ENCODE results near the gene STPG3.

Gene STPG3

DNA sequence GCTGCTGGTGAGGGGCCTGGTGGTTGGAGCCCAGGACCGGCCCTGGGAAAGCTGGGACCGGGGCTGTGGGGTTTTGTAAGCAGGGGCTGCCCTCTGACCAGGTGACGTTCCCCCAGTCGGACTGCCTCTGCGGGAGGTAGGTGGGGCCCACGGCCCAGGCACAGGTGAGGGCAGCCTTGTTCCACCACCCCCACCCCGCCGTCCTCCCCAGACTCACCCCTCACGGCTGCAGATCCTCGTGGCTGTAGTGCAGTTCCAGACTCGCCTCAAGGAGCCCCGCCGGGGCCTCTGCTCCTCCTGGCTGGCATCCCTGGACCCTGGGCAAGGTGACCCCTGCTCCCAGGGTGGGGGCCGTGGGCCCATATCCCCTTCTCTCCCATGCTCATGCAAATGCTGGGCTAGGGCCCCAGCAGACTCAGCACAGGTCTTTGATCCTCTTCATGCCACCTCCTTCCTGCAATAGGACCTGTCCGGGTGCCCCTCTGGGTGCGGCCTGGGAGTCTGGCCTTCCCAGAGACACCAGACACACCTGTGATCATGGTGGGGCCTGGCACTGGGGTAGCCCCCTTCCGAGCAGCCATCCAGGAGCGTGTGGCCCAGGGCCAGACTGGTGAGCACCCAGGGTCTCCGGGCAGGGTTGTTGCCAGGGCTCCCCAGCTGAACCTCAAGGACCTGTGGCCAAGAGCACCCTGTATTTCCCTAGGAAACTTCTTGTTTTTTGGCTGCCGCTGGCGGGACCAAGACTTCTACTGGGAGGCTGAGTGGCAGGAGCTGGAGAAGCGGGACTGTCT is 35.7 kb upstream of the STPG3 start:
- Histone ChIP-seq H3K27me3 (replicated peaks; ENCODE audit: insufficient read depth, low read length) (no peaks in the 10 kb centered on the region), H2AFZ (ENCODE audit: low read length) (no peak overlapping the region), H3K79me2 (ENCODE audit: low read length) (no peaks in the 10 kb centered on the region), H3K9me3 (replicated peaks; ENCODE audit: insufficient read depth, low read length) (no peaks in the 10 kb centered on the region), H3K4me1 (ENCODE audit: low read length) (no peaks in the 10 kb centered on the region), H3K9me2 (replicated peaks; ENCODE audit: insufficient read depth, low read length) (no peaks in the 10 kb centered on the region), H3F3A (ENCODE audit: insufficient read depth, low read length) (no peaks in the 10 kb centered on the region), H3K27ac (ENCODE audit: low read length) (no peak overlapping the region), H3K4me2 (ENCODE audit: low read depth, low read length) (no peak overlapping the region), H3K9ac (ENCODE audit: low read length) (no peak overlapping the region), H3K4me3 (ENCODE audit: low read length) (no peak overlapping the region), H3K36me3 (replicated peaks; ENCODE audit: insufficient read depth, low read length) (no peaks in the 10 kb centered on the region), H4K20me1 (ENCODE audit: insufficient read depth, low read length) (no peaks in the 10 kb centered on the region)
- no peak for DNase-seq
- TF ChIP-seq EZH2phosphoT487 (IDR thresholded peaks at IDR 0.05; ENCODE audit: low read length) (no peak), EZH2 (optimal IDR thresholded peaks at IDR 0.05; ENCODE audit: low read depth, low read length) (no peak)
- TF ChIP-seq, protein P1, sequence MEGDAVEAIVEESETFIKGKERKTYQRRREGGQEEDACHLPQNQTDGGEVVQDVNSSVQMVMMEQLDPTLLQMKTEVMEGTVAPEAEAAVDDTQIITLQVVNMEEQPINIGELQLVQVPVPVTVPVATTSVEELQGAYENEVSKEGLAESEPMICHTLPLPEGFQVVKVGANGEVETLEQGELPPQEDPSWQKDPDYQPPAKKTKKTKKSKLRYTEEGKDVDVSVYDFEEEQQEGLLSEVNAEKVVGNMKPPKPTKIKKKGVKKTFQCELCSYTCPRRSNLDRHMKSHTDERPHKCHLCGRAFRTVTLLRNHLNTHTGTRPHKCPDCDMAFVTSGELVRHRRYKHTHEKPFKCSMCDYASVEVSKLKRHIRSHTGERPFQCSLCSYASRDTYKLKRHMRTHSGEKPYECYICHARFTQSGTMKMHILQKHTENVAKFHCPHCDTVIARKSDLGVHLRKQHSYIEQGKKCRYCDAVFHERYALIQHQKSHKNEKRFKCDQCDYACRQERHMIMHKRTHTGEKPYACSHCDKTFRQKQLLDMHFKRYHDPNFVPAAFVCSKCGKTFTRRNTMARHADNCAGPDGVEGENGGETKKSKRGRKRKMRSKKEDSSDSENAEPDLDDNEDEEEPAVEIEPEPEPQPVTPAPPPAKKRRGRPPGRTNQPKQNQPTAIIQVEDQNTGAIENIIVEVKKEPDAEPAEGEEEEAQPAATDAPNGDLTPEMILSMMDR (IDR thresholded peaks at IDR 0.05; ENCODE audit: low read length): no peak

DNA sequence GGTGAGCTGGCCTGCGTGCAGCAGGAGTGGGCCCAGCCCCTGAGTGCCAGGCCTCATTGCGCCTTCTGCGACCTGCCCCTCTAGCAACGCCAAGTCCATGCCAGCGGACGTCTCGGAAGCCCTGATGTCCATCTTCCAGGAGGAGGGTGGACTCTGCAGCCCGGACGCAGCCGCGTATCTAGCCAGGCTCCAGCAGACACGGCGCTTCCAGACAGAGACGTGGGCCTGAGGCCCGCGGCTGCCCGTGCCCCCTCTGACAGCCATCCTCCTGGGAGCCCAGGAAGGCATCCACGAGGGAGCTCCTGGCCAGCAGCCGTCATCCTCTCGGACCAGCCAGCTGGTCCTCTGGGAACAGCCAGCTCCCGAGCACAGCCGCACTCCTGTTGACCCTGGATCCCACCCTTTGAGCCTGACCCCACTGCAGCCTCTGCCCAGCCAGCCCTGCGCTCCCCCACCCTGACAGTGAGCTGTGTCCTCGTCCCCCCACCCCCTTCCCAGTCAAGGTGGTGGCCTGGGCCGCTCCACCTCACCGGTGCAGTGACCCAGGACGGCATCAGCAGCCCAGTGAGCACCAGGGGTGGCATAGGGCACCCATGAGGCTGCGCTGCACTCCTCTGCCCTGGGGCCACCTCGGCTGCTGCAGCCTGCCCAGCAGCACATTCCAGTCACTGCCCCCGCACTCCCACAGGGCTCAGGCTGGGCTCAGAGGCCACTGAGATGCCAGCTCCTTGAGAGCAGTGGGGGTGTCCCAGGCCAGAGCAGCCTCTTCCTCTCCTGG is 34.7 kb upstream of the STPG3 start:
- H3K4me3 ChIP-seq (ENCODE audit: low read length): no peak overlapping the region
- no peak overlapping the region for H2AFZ ChIP-seq (ENCODE audit: low read length)
- no peaks in the 10 kb centered on the region for H3K9me3 ChIP-seq (replicated peaks; ENCODE audit: insufficient read depth, low read length)
- no peaks in the 10 kb centered on the region for H3F3A ChIP-seq (ENCODE audit: insufficient read depth, low read length)
- H3K79me2 ChIP-seq (ENCODE audit: low read length): no peaks in the 10 kb centered on the region
- H3K27ac ChIP-seq (ENCODE audit: low read length): no peak overlapping the region
- TF ChIP-seq EZH2 (optimal IDR thresholded peaks at IDR 0.05; ENCODE audit: low read depth, low read length) (no peak), EZH2phosphoT487 (IDR thresholded peaks at IDR 0.05; ENCODE audit: low read length) (no peak)
- TF ChIP-seq, protein P1 (IDR thresholded peaks at IDR 0.05; ENCODE audit: low read length): no peak
- H4K20me1 ChIP-seq (ENCODE audit: insufficient read depth, low read length): no peaks in the 10 kb centered on the region
- H3K9ac ChIP-seq (ENCODE audit: low read length): no peak overlapping the region
- no peaks in the 10 kb centered on the region for H3K36me3 ChIP-seq (replicated peaks; ENCODE audit: insufficient read depth, low read length)
- H3K27me3 ChIP-seq (replicated peaks; ENCODE audit: insufficient read depth, low read length): no peaks in the 10 kb centered on the region
- H3K4me1 ChIP-seq (ENCODE audit: low read length): no peaks in the 10 kb centered on the region
- no peak overlapping the region for H3K4me2 ChIP-seq (ENCODE audit: low read depth, low read length)
- H3K9me2 ChIP-seq (replicated peaks; ENCODE audit: insufficient read depth, low read length): no peaks in the 10 kb centered on the region
- no peak for DNase-seq

DNA sequence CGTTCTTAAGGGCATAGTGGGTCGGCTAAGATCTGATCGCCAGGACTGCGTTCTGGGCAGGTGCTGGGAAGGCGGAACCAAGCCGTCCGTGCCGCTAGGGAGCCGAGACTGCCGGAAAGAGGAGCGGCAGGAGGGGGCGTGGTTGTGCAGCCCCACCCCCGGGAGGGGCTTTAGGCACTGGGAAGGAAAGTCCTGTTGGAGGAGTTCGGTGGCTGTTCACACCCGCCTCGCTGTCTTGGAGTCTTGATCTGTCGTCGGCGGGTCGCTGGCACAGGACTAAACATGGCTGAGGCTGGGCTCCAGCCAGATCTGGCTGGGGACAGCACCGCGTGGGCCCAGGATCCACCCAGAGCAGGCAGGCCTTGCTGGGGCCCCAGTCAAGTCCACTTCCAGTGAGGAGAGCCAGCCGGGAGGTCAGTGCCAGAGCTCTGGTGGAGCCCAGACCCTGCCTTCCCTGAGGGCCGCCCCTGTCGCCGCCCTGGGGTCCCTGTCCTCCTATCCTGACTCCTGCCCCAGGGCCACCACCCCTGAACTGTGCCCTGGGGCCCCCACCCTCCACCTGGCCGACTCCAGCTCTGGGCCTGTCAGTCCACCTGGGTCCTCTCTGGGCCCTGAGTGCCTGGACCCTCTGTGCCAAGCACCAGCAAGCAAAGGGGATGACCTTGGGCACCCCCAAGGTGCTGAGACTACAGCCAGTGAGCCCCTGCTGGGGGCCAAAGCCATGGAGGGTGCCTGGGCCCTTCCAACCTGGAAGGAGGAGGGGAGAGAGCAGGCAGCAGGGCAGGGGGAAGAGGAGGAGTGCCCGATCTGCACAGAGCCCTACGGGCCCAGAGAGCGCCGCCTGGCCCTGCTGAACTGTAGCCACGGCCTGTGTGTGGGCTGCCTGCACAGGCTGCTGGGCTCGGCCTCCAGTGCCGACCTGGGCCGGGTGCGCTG is 33.5 kb upstream of the STPG3 start:
- Histone ChIP-seq H3K4me2 (ENCODE audit: low read depth, low read length) (no peak overlapping the region), H3K9me2 (replicated peaks; ENCODE audit: insufficient read depth, low read length) (no peaks in the 10 kb centered on the region), H3K36me3 (replicated peaks; ENCODE audit: insufficient read depth, low read length) (no peaks in the 10 kb centered on the region), H3K4me1 (ENCODE audit: low read length) (no peaks in the 10 kb centered on the region), H3K27ac (ENCODE audit: low read length) (no peak overlapping the region), H3K9me3 (replicated peaks; ENCODE audit: insufficient read depth, low read length) (no peaks in the 10 kb centered on the region), H3F3A (ENCODE audit: insufficient read depth, low read length) (no peaks in the 10 kb centered on the region), H3K79me2 (ENCODE audit: low read length) (no peaks in the 10 kb centered on the region), H3K9ac (ENCODE audit: low read length) (no peak overlapping the region), H2AFZ (ENCODE audit: low read length) (no peak overlapping the region), H4K20me1 (ENCODE audit: insufficient read depth, low read length) (no peaks in the 10 kb centered on the region), H3K27me3 (replicated peaks; ENCODE audit: insufficient read depth, low read length) (no peaks in the 10 kb centered on the region), H3K4me3 (ENCODE audit: low read length) (no peak overlapping the region)
- TF ChIP-seq EZH2phosphoT487 (IDR thresholded peaks at IDR 0.05; ENCODE audit: low read length) (no peak), EZH2 (optimal IDR thresholded peaks at IDR 0.05; ENCODE audit: low read depth, low read length) (no peak)
- TF ChIP-seq, protein P1 (IDR thresholded peaks at IDR 0.05; ENCODE audit: low read length): no peak
- DNase-seq: no peak

Measured in MM.1S (cell line).